ENCODE data around the gene PHRF1. TPM values are rescaled to one million over a fixed set of nuclear protein-coding genes. Genes with fewer than 3 reads are reported as not detected.

Gene PHRF1
- total RNA-seq, 6 donors from 2014 or later: 25.7 to 93.2 (median 37.9) TPM

- Histone ChIP-seq H3K27me3 (peaks cover 0 to 18% (median 7%) of the 10 kb centered on the region in 4 donors), H3K36me3 (no peaks in the 10 kb centered on the region), H3K27ac (no peak overlapping the region), H3K4me3 (no peak overlapping the region), H3K9me3 (no peaks in the 10 kb centered on the region), H3K4me1 (peaks cover 17 to 22% (median 20%) of the 10 kb centered on the region in 4 donors)
- peak in 1 of 2 donors; percentile 77 for DNase-seq
- 84% methylated on average over 13 of the region's 16 CpGs; no CpG with 5 or more reads in 1 of the 2 donors for WGBS, 2 donors
- no peak for ATAC-seq (ENCODE audit: low FRiP score in 2 of 2)
- TF ChIP-seq POLR2AphosphoS5 (IDR thresholded peaks at IDR 0.05): no peak
- TF ChIP-seq EP300 (IDR thresholded peaks at IDR 0.05): no peak
- no peak for TF ChIP-seq POLR2A (IDR thresholded peaks at IDR 0.05)
- no peak for TF ChIP-seq CTCF (IDR thresholded peaks at IDR 0.05)
Observed at GRCh38 chr11:551131-551530, 25.1 kb upstream of the PHRF1 start.

- Histone ChIP-seq H3K27me3 (peaks cover 1 to 22% (median 9%) of the 10 kb centered on the region in 4 donors), H3K4me3 (no peak overlapping the region), H3K36me3 (no peaks in the 10 kb centered on the region), H3K27ac (no peak overlapping the region), H3K9me3 (no peaks in the 10 kb centered on the region), H3K4me1 (peaks cover 18 to 27% (median 22%) of the 10 kb centered on the region in 4 donors)
- ATAC-seq (ENCODE audit: low FRiP score in 2 of 2) (no peak), DNase-seq (peak in 1 of 2 donors; percentile 76)
- TF ChIP-seq CTCF (IDR thresholded peaks at IDR 0.05) (no peak), POLR2A (IDR thresholded peaks at IDR 0.05) (no peak), EP300 (IDR thresholded peaks at IDR 0.05) (no peak), POLR2AphosphoS5 (IDR thresholded peaks at IDR 0.05) (no peak)
- 81 to 90% methylated on average over 2 to 12 of the region's 12 CpGs for WGBS, 2 donors
Observed at GRCh38 chr11:551596-551995, 24.7 kb upstream of the PHRF1 start.

GRCh38 chr11:553083-553987 is 22.9 kb upstream of the PHRF1 start:
- WGBS, 2 donors: 85 to 89% methylated on average over 12 to 27 of the region's 27 CpGs
- ATAC-seq (ENCODE audit: low FRiP score in 2 of 2) (no peak), DNase-seq (peak in 1 of 2 donors; percentile 78)
- peaks cover 18 to 28% (median 22%) of the 10 kb centered on the region in 4 donors for H3K4me1 ChIP-seq
- TF ChIP-seq POLR2A (IDR thresholded peaks at IDR 0.05) (no peak), CTCF (IDR thresholded peaks at IDR 0.05) (no peak), POLR2AphosphoS5 (IDR thresholded peaks at IDR 0.05) (no peak), EP300 (IDR thresholded peaks at IDR 0.05) (no peak)
- H3K27me3 ChIP-seq: peaks cover 1 to 22% (median 9%) of the 10 kb centered on the region in 4 donors
- no peak overlapping the region for H3K4me3 ChIP-seq
- no peaks in the 10 kb centered on the region for H3K9me3 ChIP-seq
- H3K27ac ChIP-seq: no peak overlapping the region
- no peaks in the 10 kb centered on the region for H3K36me3 ChIP-seq

- TF ChIP-seq CTCF (IDR thresholded peaks at IDR 0.05) (no peak), POLR2AphosphoS5 (IDR thresholded peaks at IDR 0.05) (no peak), POLR2A (IDR thresholded peaks at IDR 0.05) (no peak), EP300 (IDR thresholded peaks at IDR 0.05) (no peak)
- Histone ChIP-seq H3K4me1 (peaks cover 18 to 28% (median 22%) of the 10 kb centered on the region in 4 donors), H3K4me3 (no peak overlapping the region), H3K36me3 (no peaks in the 10 kb centered on the region), H3K27me3 (peaks cover 1 to 22% (median 9%) of the 10 kb centered on the region in 4 donors), H3K9me3 (no peaks in the 10 kb centered on the region), H3K27ac (no peak overlapping the region)
- no peak for ATAC-seq (ENCODE audit: low FRiP score in 2 of 2)
- WGBS, 2 donors: 53 to 62% methylated on average over 5 to 9 of the region's 11 CpGs
- peak in 1 of 2 donors; percentile 73 for DNase-seq
Observed at GRCh38 chr11:553988-554340, 22.3 kb upstream of the PHRF1 start.

All from upper lobe of left lung (tissue), 6 donors.